K562 (cell line): ENCODE measurements around the gene DKC1. TPM values are rescaled to one million over a fixed set of nuclear protein-coding genes. Genes with fewer than 3 reads are reported as not detected.

ENCODE experiments used
- CAMTA2 ChIP-seq: fragments of 250-450 bp; sonication (Bioruptor Pico); conservative IDR thresholded peaks from 2 replicates; pipeline ENCODE4 v1.5.1; 2022
- CEBPG ChIP-seq, 3 experiments: fragments of 200-800 bp in 1 of 3; sonication (Bioruptor generic) in 1 of 3; sonication (generic) in 1 of 3; formaldehyde crosslinking in 1 of 3; IDR thresholded peaks in 2 of 3; conservative IDR thresholded peaks in 1 of 3; 2 replicates each; pipeline versions ENCODE4 v1.6.1 to v1.8.0; 2016 to 2022; ENCODE audit warnings: missing compliant biosample characterization in 2 of 3, missing genetic modification characterization in 2 of 3, mild to moderate bottlenecking in 1 of 3, missing genetic modification reagents in 1 of 3
- COPS2 ChIP-seq: fragments of 450-650 bp; conservative IDR thresholded peaks from 2 replicates; pipeline ENCODE4 v1.6.1; 2016; ENCODE audit warnings: mild to moderate bottlenecking, moderate library complexity
- EP400 ChIP-seq: fragments of 450-650 bp; IDR thresholded peaks from 2 replicates; pipeline ENCODE4 v1.6.1; 2017; ENCODE audit warnings: antibody characterized with exemption, mild to moderate bottlenecking, moderate library complexity
- ETV1 ChIP-seq: fragments of 450-650 bp; conservative IDR thresholded peaks from 2 replicates; pipeline ENCODE4 v1.6.1; 2016; ENCODE audit warnings: missing genetic modification characterization, control low read depth, low read depth, missing compliant biosample characterization
- HDAC1 ChIP-seq, 2 experiments: fragments of 450-650 bp; IDR thresholded peaks; 2 replicates each; pipeline ENCODE4 v1.6.1; 2016 to 2017; ENCODE audit warnings: inconsistent platforms in 1 of 2, mild to moderate bottlenecking in 1 of 2, moderate library complexity in 1 of 2
- KDM5B ChIP-seq: fragments of 200-600 bp; sonication (generic); IDR thresholded peaks from 2 replicates; pipeline ENCODE4 v1.6.1; 2012; ENCODE audit warnings: low read depth, mild to moderate bottlenecking, moderate library complexity, low read length, control low read depth, inconsistent platforms; ENCODE audit not compliant: insufficient replicate concordance
- MXI1 ChIP-seq: IDR thresholded peaks from 2 replicates; pipeline ENCODE4 v1.6.1; 2011; ENCODE audit warnings: low read depth, mild to moderate bottlenecking, improper control_type of control experiment, low read length
- NCOR1 ChIP-seq: fragments of 450-650 bp; IDR thresholded peaks from 2 replicates; pipeline ENCODE4 v1.6.1; 2016; ENCODE audit warnings: mild to moderate bottlenecking, moderate library complexity
- RBBP5 ChIP-seq: fragments of 200-600 bp; sonication (generic); IDR thresholded peaks from 2 replicates; pipeline ENCODE4 v1.6.1; 2012; ENCODE audit warnings: borderline replicate concordance, mild to moderate bottlenecking, low read length, control low read depth, inconsistent platforms; ENCODE audit not compliant: insufficient read depth, poor library complexity, severe bottlenecking
- RBM22 ChIP-seq: fragments of 200-400 bp; formaldehyde crosslinking; IDR thresholded peaks from 2 replicates; pipeline ENCODE4 v1.6.1; 2018; ENCODE audit warnings: low read length, low read depth; ENCODE audit not compliant: poor library complexity, severe bottlenecking
- ZNF212 ChIP-seq: fragments of 450-650 bp; formaldehyde crosslinking; IDR thresholded peaks from 2 replicates; pipeline ENCODE4 v1.4.0; 2020; ENCODE audit warnings: mild to moderate bottlenecking
- ZNF699 ChIP-seq: fragments of 250-450 bp; sonication (Bioruptor Pico); IDR thresholded peaks from 2 replicates; pipeline ENCODE4 v1.8.0; 2021; ENCODE audit warnings: mild to moderate bottlenecking, moderate library complexity; ENCODE audit not compliant: insufficient replicate concordance
- polyA plus RNA-seq, 8 experiments: library from polyadenylated mRNA; depleted of rRNA in 4 of 8; stranded (reverse) in 5 of 8; unstranded in 3 of 8; fragments of >200 nt; fragmentation: Nextera tagmentation in 2 of 8; fragmentation: Illumina TruSeq in 1 of 8; extraction: Ambion mirVana in 2 of 8; extraction: Trizol in 1 of 8; gene quantifications; 2 replicates each; pipeline versions ENCODE4 v1.2.1 to v1.2.3, GENCODE V29; 2011 to 2014; ENCODE audit warnings: inconsistent platforms in 1 of 8, missing spikeins in 1 of 8
- total RNA-seq, 7 experiments: library from RNA; depleted of rRNA in 6 of 7; stranded (reverse); fragments of >200 nt in 6 of 7; fragmentation: Illumina TruSeq in 2 of 7; extraction: Trizol in 2 of 7; gene quantifications; 2 replicates each; pipeline versions ENCODE4 v1.2.1 to v1.2.3, GENCODE V29; 2011 to 2021; ENCODE audit warnings: low replicate concordance in 1 of 7
- TF ChIP-seq, protein P1 (sequence below), 3 experiments: fragments of 200-800 bp in 1 of 3; fragments of 250-450 bp in 1 of 3; fragments of 450-650 bp in 1 of 3; sonication (Bioruptor Pico) in 1 of 3; sonication (Bioruptor generic) in 1 of 3; formaldehyde crosslinking in 1 of 3; IDR thresholded peaks; 2 replicates each; pipeline versions ENCODE4 v1.6.1 to v1.8.0; 2016 to 2022; ENCODE audit warnings: mild to moderate bottlenecking in 2 of 3, missing genetic modification characterization in 2 of 3, missing compliant biosample characterization in 1 of 3, moderate library complexity in 1 of 3
- TF ChIP-seq, protein P2 (sequence below): fragments of 250-450 bp; sonication (Bioruptor Pico); IDR thresholded peaks from 2 replicates; pipeline ENCODE4 v1.9.0; 2021; ENCODE audit warnings: mild to moderate bottlenecking
- TF ChIP-seq, protein P3 (sequence below), 2 experiments: IDR thresholded peaks; 2 replicates each; pipeline ENCODE4 v1.6.1; 2011; ENCODE audit warnings: borderline replicate concordance in 1 of 2, control low read depth in 1 of 2, low read depth in 1 of 2, low read length in 1 of 2, mild to moderate bottlenecking in 1 of 2, mixed read lengths in 1 of 2, moderate library complexity in 1 of 2; ENCODE audit not compliant: insufficient read depth in 1 of 2, insufficient read length in 1 of 2, poor library complexity in 1 of 2, severe bottlenecking in 1 of 2; ENCODE audit errors: extremely low read depth in 1 of 2
- TF ChIP-seq, protein P4 (sequence below), 2 experiments: fragments of 450-650 bp in 1 of 2; sonication (generic) in 1 of 2; formaldehyde crosslinking; conservative IDR thresholded peaks; 2 replicates each; pipeline versions ENCODE4 v1.4.0 to v1.8.1; 2020 to 2022; ENCODE audit warnings: mild to moderate bottlenecking in 1 of 2, missing genetic modification reagents in 1 of 2

The DKC1 gene
- total and polyA plus RNA-seq, 9 of the 15 experiments (the other 6 are each of a cell fraction or from before 2014, with no cell fraction given), result 205 to 313 (median 219) TPM

DNA sequence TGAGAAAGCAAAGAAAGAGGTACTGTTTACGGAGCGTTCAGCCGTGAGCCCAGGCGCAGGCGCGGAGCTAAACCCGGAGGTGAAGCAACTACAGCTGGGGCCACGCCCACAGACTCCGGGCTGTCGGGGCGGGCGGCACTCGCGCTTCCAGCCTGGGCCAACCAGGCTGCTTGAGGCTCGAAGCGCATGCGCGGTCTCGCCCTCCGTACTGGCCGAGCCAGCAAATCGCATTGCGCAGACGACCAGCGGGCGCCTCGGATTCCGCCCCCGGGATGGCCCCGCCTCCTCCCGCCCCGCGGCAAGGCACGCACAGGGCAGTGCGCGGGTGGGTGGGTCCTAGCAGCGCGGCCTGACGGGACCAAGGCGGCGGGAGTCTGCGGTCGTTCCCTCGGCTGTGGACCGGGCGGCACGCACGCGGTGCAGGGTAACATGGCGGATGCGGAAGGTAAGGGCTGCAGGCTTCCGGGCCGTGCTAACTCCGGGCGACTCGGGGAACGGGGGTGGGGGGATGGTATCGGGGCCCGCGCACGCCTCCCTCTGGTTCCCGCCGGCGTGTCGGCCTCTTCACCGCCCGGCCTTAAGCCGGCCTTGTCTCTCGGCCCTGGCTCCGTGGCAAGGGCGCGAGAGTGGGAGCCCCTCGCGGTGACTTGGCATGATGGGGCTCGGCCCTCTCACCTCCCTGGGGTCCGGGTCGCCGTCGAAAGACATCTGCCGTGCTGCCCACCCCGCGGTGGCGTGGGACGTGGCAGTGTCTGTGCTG lies at the start of gene DKC1 (continued):
- TF ChIP-seq, protein P1, sequence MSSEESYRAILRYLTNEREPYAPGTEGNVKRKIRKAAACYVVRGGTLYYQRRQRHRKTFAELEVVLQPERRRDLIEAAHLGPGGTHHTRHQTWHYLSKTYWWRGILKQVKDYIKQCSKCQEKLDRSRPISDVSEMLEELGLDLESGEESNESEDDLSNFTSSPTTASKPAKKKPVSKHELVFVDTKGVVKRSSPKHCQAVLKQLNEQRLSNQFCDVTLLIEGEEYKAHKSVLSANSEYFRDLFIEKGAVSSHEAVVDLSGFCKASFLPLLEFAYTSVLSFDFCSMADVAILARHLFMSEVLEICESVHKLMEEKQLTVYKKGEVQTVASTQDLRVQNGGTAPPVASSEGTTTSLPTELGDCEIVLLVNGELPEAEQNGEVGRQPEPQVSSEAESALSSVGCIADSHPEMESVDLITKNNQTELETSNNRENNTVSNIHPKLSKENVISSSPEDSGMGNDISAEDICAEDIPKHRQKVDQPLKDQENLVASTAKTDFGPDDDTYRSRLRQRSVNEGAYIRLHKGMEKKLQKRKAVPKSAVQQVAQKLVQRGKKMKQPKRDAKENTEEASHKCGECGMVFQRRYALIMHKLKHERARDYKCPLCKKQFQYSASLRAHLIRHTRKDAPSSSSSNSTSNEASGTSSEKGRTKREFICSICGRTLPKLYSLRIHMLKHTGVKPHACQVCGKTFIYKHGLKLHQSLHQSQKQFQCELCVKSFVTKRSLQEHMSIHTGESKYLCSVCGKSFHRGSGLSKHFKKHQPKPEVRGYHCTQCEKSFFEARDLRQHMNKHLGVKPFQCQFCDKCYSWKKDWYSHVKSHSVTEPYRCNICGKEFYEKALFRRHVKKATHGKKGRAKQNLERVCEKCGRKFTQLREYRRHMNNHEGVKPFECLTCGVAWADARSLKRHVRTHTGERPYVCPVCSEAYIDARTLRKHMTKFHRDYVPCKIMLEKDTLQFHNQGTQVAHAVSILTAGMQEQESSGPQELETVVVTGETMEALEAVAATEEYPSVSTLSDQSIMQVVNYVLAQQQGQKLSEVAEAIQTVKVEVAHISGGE (CRISPR knock-in tag; IDR thresholded peaks at IDR 0.05), result peak in 2 of 3 experiments; percentile 14 to 95; a peak in 3 of 6 replicates
- TF ChIP-seq MXI1 (0 out of 2 replicates have a peak, but pooled peaks have one; percentile 15), RBBP5 (peak; percentile 55), CEBPG (CRISPR knock-in tag; IDR thresholded peaks at IDR 0.05) (peak; percentile 97), CEBPG (tag; conservative IDR thresholded peaks at IDR 0.05 in 1 of 2, IDR thresholded peaks at IDR 0.05 in 1 of 2) (peak; percentile 90 to 92), EP400 (peak; percentile 92; the same call in 1 of the 2 replicates), RBM22 (peak; percentile 77), CAMTA2 (CRISPR knock-in tag) (no peak), ETV1 (tag) (peak; percentile 5; the same call in 1 of the 2 replicates), NCOR1 (no peak), KDM5B (peak; percentile 63), ZNF699 (CRISPR knock-in tag) (no peak), HDAC1 (IDR thresholded peaks at IDR 0.05) (peak; percentile 5 to 71; a peak in 1 of 4 replicates), COPS2 (no peak), ZNF212 (no peak)
- TF ChIP-seq, protein P2, sequence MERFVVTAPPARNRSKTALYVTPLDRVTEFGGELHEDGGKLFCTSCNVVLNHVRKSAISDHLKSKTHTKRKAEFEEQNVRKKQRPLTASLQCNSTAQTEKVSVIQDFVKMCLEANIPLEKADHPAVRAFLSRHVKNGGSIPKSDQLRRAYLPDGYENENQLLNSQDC (CRISPR knock-in tag), result 0 out of 2 replicates have a peak, but pooled peaks have one; percentile 27
- TF ChIP-seq, protein P3, sequence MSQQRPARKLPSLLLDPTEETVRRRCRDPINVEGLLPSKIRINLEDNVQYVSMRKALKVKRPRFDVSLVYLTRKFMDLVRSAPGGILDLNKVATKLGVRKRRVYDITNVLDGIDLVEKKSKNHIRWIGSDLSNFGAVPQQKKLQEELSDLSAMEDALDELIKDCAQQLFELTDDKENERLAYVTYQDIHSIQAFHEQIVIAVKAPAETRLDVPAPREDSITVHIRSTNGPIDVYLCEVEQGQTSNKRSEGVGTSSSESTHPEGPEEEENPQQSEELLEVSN (IDR thresholded peaks at IDR 0.05; ENCODE audit: borderline replicate concordance in 1 of 2, extremely low read depth in 1 of 2, insufficient read depth in 1 of 2, insufficient read length in 1 of 2, low read depth in 1 of 2, low read length in 1 of 2, poor library complexity in 1 of 2, severe bottlenecking in 1 of 2), result peak; percentile 91 to 96
- TF ChIP-seq, protein P4, sequence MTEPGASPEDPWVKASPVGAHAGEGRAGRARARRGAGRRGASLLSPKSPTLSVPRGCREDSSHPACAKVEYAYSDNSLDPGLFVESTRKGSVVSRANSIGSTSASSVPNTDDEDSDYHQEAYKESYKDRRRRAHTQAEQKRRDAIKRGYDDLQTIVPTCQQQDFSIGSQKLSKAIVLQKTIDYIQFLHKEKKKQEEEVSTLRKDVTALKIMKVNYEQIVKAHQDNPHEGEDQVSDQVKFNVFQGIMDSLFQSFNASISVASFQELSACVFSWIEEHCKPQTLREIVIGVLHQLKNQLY (CRISPR knock-in tag; conservative IDR thresholded peaks at IDR 0.05), result no peak
